HG03469 (cell line): ENCODE results near the gene ETDA.
"Not testable (repeated sequence)": the region's sequence is repeated elsewhere in the genome, so short reads cannot be mapped to it uniquely, and the experiment has no call there.

Experiments used
- ATAC-seq: cut with Tn5 transposase; IDR thresholded peaks from one replicate; pipeline ENCODE4 v1.9.1; 2021; ENCODE audit warnings: mild to moderate bottlenecking, moderate library complexity, moderate number of reproducible peaks; ENCODE audit not compliant: unreplicated experiment

ETDA gene

DNA sequence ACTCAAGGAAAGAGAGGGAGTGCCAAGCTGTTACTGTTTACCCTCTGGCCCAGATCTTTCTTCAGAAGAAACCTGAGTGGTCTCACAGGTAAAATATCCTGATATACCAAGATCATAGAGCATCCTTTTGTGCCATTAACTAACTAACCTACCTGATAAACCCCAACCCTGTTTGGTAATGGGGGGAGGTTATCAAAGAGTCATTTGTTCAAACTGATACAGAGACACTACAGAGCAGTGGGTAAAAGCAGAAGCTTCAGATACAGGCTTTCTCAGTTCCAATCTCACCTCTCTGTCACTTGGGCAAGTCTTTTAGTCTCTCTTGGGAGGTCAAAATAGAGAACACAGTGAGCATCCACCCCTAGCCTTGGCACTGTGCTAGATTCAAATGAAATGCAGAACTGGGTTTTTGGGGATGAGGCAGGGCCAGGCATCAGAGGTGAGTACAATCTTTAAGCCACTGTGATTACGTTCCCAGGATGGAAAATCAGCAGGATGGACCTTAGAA, at the start of gene ETDA:
ETDA (plus strand) TSS at position 51 of the 508 bp plus-strand sequence. CDS start 1,216 bp downstream, outside the sequence.
- ATAC-seq = not testable (repeated sequence)

DNA sequence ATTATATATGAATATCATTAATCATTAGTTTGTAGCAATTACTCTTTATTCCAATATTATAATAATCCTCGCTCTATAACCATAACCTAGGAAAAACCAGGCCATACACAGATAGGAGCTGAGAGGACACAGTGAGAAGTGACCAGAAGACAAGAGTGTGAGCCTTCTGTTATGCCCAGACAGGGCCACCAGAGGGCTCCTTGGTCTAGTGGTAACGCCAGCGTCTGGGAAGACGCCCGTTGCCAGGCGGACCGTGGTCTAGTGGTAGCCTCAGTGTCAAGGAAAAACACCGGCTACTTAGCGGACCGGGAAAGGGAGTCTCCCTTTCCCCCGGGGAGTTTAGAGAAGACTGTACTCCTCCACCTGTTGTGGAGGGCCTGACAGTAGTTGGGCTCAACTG, 45.4 kb upstream of the ETDA start:
- not testable (repeated sequence) for ATAC-seq

DNA sequence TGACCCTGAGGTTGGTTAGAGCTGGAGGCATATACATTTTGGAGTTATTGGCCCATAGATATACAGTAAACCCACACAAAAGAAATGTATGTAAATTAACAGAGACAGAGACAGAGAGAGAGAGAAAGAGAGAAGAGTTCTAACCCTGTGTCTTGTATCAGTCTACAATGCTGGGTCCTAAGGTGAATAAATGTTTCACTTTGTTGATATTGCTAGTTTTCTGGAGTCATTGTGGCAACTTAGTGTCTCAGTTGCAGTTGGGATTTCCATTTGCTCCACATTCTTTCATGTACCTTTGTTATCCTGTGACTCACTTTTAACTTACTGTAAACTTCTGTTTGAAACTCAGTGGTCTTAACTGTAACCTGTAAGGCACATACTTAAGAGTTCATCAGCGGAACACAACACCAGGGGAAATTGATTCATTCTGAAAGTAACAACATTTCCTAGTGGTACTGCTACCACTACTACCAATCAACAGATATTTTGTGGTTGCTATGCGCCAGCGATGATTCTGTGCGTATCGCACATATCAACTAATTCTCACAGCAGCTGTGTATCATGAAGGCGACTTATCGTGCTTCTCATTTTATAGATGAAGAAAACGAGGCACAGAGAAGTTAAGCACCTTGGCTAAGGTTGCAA, 38.5 kb upstream of the ETDA start:
- ATAC-seq = no peak

DNA sequence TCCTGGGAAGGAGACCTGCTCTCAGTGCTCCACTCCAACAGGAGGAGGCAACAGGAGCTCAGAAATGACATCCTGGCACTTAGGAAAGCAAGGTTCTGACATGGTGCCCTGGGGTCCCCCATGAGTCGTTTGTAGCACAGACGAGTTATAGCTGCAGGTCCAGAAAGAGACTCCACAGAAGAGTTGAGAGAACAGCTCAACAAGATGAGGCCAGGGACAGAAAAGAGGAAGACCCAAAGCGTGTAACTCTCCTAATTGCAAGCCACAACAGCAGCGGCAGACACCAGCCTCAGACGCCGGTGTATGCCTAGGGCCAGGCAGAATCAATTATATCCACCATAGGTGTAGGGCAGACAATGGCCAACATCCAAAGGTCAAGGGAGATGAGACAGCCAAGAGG, 5.9 kb upstream of the ETDA start:
- not testable (repeated sequence) for ATAC-seq

DNA sequence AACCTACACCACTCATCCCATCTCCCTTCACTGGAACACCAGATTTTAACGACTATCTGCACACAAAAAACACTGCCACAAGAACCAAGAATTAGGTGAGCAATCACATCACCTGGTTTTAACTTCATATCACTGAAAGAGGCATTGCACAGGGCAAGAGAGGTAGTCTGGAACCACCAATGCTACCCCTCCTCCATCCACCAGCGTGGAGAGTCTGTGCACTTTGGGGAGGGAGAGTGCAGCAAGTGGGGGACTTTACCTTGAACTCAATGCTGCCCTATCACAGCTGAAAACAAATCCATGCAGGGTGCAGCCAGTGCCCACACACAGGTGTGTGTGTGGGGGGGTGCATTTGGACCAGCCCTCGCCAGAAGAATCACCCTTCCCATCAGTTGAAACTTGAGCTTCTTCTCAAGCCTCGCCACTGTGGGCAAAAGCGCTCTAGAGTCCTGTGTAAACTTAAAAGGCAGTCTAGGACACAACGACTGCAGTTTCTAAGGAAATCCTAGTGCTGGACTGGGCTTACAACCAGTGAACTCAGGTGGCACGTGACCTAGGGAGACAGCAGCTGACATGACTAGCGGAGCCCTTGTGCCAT, 4.3 kb downstream of the ETDA start:
- not testable (repeated sequence) for ATAC-seq

DNA sequence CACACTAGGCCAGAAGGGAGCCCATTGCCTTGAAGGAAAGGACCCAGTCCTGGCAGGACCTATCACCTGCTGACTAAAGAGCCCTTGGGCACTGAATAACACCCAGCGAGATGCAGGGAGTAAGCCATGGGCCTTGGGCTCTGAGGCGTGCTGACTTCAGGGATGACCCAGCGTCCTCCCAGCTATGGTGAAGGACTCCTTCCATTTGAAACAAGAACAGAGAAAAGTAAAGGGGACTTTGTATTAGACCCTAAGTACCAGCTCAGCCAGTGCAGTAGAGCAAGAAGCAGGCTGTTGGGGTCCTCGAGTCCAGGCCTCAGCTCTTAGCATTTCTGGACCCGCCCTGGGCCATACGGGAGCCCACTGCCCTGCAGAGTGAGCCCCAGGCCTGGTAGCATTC, 5.1 kb downstream of the ETDA start:
- no peak for ATAC-seq

DNA sequence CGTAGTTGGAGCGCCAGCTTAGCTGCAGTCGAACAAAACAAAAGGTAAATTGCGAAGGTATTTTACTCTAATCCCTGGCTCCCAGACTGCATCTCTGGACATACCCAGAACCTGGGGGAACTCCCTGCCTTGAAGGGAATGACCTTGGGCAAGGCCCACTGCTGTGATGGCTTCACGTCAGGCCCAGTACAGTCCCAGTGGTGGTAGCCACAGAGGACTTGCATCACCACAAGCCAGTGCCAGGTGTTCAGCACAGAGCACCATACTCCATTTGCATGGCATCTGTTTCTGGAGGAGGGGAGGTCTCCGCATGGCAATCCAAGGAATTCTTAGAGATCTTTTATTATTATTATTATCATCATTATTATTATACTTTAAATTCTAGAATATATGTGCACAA, 5.6 kb downstream of the ETDA start:
- ATAC-seq = no peak

DNA sequence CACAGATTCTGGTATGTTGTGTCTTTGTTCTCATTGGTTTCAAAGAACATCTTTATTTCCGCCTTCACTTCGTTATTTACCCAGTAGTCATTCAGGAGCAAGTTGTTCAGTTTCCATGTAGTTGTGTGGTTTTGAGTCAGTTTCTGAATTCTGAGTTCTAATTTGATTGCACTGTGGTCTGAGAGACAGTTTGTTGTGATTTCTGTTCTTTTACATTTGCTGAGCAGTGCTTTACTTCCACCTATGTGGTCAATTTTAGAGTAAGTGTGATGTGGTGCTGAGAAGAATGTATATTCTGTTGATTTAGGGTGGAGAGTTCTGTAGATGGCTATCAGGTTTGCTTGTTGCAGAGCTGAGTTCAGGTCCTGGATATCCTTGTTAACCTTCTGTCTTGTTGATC, 9.1 kb downstream of the ETDA start:
- ATAC-seq = not testable (repeated sequence)

DNA sequence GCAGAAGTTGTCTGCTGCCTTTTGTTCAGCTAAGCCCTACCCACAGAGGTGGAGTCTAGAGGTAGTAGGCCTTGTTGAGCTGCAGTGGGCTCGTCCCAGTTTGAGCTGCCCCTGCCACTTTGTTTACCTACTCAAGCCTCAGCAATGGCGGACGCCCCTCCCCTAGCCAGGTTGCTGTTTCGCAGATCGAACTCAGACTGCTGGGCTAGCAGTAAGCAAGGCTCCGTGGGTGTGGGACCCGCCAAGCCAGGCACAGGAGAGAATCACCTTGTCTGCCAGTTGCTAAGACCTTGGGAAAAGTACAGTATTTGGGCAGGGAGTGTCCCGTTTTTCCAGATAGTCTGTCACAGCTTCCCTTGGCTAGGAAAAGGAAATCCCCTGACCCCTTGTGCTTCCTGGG, 11.5 kb downstream of the ETDA start:
- not testable (repeated sequence) for ATAC-seq

DNA sequence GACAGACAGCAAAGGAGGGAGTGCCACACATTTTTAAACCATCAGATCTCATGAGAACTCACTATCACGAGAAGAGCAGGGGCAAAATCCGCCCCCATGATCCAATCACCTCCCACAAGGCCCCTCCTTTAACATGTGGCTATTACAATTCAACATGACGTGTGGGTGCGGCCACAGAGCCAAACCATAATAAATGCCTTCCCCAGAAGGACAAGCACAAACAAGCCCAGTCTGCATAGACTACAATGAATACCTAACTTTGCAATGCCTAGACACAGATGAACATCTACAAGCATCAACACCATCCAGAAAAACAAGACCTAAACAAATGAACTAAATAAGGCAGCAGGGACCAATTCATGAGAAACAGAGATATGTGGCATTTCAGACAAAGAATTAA, 12.3 kb downstream of the ETDA start:
- ATAC-seq = no peak

DNA sequence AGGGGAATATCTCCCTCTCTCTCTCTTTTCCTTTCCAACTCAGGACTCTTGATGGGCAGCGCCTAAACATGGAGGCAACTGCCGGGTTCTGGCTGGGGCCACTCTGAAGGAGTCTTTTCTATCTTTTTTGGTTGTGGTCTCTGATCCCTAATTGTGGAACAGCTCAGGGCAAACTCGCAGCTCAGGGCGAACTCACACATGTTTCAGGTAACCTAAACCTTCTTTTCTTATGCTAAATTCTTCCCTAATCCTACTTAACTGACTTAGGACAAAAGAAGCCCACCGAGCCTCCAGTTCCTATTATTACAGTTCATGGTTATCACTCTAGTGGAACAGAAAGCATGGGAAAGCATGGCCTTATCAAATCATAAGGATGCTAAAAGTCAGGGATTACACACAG, 21.3 kb downstream of the ETDA start:
- no peak for ATAC-seq

DNA sequence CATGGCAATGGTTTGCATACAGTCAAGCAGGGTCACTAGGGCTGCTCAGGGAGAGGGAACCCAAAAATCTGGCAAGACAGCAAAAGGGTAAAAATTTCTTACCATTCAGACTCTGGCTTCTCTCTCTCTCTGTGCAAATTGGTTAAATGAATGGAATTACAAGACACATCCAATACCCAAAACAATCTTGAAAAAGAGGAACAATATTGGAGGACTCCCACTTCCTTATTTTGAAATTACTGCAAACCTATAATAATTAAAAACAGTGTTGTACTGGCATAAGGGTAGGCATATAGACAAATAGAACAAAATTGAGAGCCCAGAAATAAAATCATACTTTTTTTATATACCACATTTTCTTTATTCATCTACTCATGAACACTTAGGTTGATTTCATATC, 24.1 kb downstream of the ETDA start:
- no peak for ATAC-seq

DNA sequence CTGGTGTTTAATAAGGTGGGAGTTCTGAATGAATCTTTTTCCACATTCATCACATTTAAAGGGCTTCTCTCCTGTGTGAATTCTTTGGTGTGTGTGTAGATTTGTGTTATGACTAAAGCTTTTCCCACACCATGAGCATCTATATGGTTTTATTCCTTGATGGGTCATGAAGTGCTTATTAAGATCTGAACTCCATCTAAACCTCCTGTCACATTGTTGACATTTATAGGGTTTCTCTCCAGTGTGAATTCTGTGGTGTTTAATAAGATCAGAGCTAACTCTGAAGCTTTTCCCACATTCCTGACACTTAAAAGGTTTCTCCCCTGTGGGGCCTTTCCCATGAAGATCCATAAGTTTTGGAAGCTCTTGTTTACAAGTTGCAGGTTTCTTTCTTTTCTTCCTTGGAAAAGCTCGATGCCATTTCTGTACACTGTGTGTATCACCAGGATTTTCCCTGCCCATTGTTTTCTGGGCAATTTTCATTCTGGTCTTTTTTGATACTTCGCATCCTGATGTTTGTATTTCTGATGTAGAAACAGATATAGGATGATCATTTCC, 35.5 kb downstream of the ETDA start:
- no peak for ATAC-seq

DNA sequence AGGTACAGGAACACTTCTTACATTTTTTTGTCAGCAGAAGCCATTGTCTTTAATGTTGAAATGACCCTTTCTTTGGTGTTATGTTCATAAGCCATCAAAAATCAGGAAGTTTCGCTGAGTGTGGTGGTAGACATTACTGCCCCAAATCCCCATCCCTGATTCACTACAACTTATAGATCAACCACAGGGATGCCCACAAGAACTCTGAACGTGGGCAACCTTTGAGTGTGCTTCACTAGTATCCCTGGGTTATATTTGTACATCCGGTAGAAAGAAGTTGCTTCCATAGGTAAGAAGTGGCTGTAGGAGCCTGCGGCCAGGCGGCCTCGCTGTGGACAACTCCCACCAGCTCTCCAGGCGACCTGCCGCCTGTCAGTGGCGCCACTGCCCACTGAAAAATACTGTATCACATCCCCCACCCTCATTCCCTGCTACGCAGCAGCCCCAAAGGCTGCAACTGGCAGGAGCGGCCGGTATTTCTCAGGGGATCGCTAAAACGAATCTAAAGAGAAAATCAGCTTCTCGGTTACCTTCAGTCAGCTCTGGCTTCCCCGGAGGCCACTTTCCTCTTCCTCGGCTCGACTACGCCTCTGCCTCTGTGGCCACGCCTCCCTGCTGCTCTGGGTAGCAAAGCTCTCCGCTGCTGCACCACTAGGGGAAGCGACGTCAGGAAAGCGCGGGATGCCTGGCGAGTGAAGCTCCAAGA, 43.5 kb downstream of the ETDA start:
- ATAC-seq = peak; percentile 93

DNA sequence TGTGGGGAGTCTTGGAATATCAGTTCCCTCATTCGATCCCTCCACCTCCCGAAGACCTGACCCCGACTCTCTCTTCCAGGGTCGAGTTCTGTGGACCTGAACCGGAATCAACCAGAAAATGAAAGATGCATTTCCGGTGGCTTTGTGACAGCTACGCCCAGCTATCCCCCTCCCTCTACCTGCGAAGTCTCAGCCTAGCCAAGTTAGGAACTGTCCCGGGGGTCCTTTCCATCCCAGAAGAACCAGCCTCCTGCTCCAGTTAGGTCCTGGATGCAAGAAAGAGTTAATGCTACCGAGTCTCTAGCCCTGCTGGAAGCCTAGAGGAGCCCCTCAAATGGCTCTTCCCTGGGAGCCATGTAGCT, 44.1 kb downstream of the ETDA start:
- ATAC-seq = peak; percentile 20

DNA sequence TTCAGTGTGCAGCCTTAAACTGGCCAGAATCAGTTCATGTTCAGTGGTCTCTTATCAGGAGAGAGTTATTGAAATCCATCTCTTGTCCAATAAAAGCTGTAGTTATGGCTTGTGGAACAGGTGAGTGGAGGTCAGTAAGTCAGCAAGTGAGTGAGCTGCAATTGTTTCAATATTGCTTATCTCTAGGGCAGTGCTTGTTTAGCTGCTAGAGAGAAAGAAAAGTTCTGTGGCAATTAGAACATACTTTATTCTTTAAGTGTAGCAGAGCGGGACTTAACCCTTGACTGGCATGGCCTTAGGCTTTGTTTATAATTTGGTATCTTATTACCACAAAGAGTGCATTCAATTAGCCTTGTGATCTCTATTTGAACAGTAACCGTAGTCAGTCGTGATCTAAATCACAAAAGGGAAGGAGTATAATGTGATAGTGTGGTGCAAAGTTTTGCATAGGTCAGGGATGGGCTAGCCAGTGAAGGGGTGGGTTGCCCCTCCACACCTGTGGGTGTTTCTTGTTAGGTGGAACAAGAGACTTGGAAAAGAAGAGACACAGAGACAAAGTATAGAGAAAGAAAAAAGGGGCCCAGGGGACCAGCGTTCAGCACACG, 50.5 kb downstream of the ETDA start:
- no peak for ATAC-seq
